ENCODE results near the gene IL1R2.

The IL1R2 gene

DNA sequence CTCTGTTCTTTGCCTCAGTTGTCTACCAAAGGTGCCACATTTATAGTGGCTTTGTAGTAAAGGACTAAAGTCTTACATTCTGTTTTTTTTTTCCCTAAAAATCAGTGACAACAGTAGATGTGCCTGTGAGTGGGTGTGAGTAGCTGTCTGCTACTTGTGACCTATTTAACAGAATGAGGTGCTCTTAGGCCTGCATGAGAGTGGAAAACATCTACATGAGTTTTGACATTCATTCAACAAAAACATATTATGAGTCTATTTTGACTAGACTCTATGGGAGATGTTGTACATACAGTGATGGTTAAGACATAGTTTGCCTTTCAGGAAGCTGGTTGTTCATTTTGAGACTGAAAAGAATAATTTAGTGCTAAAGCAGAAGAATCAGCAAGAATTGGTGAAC is 36.7 kb downstream of the IL1R2 start:
- in situ Hi-C loops (cut with HindIII; ENCODE audit: low sequenced_read_pairs) = no loop called here

GRCh38 chr2:102029405-102029804 is 37.6 kb downstream of the IL1R2 start:
- no peak for TF ChIP-seq CTCF (IDR thresholded peaks at IDR 0.05; ENCODE audit: low read depth, low read length, missing control alignments)
- in situ Hi-C loops (cut with HindIII; ENCODE audit: low sequenced_read_pairs) = no loop called here
- H3K4me3 ChIP-seq (ENCODE audit: low read depth, low read length) = no peak overlapping the region
- no peak for DNase-seq (ENCODE audit: low read depth)

More for the DNA sequence above, 36.7 kb downstream of the IL1R2 start:
- DNase-seq (ENCODE audit: low read depth) = no peak
- TF ChIP-seq CTCF (IDR thresholded peaks at IDR 0.05; ENCODE audit: low read depth, low read length, missing control alignments) = no peak
- no peak overlapping the region for H3K4me3 ChIP-seq (ENCODE audit: low read depth, low read length)

GRCh38 chr2:102029952-102030351 is 38.2 kb downstream of the IL1R2 start:
- no peak for DNase-seq (ENCODE audit: low read depth)
- no peak overlapping the region for H3K4me3 ChIP-seq (ENCODE audit: low read depth, low read length)
- TF ChIP-seq CTCF (IDR thresholded peaks at IDR 0.05; ENCODE audit: low read depth, low read length, missing control alignments) = no peak
- in situ Hi-C loops (cut with HindIII; ENCODE audit: low sequenced_read_pairs) = no loop called here

- DNase-seq (ENCODE audit: low read depth) = no peak
- no peak overlapping the region for H3K4me3 ChIP-seq (ENCODE audit: low read depth, low read length)
- in situ Hi-C loops (cut with HindIII; ENCODE audit: low sequenced_read_pairs) = no loop called here
- TF ChIP-seq CTCF (IDR thresholded peaks at IDR 0.05; ENCODE audit: low read depth, low read length, missing control alignments) = no peak
Measured at GRCh38 chr2:102030502-102030854, 38.7 kb downstream of the IL1R2 start.

GRCh38 chr2:102030855-102031527 is 39.2 kb downstream of the IL1R2 start:
- DNase-seq (ENCODE audit: low read depth) = no peak
- no peak overlapping the region for H3K4me3 ChIP-seq (ENCODE audit: low read depth, low read length)
- no peak for TF ChIP-seq CTCF (IDR thresholded peaks at IDR 0.05; ENCODE audit: low read depth, low read length, missing control alignments)
- in situ Hi-C loops (cut with HindIII; ENCODE audit: low sequenced_read_pairs) = no loop called here

- no peak for TF ChIP-seq CTCF (IDR thresholded peaks at IDR 0.05; ENCODE audit: low read depth, low read length, missing control alignments)
- no peak overlapping the region for H3K4me3 ChIP-seq (ENCODE audit: low read depth, low read length)
- in situ Hi-C loops (cut with HindIII; ENCODE audit: low sequenced_read_pairs) = no loop called here
- DNase-seq (ENCODE audit: low read depth) = no peak
Measured at GRCh38 chr2:102032368-102033030, 40.7 kb downstream of the IL1R2 start.

Measured in astrocyte of the cerebellum (primary cell).